Tibial artery (tissue), 4 donors: ENCODE results near the gene FCGBP.
A peak's percentile ranks its signal among the peaks of the same experiment; 100 is the strongest.
"Not testable (repeated sequence)": the region's sequence is repeated elsewhere in the genome, so short reads cannot be mapped to it uniquely, and the experiment has no call there.

ENCODE experiments used
- DNase-seq, 2 donors: peaks; one replicate each; pipeline ENCODE4 v3.0.0-alpha.2; 2019
- H3K27ac ChIP-seq, 2 donors: fragments of 200-600 bp; sonication (generic) in 1 of 2; 1 replicate in 1 of 2; 2 replicates in 1 of 2; pipeline ENCODE4 v1.5.1; 2018 to 2019; ENCODE audit warnings: mild to moderate bottlenecking in 1 of 2
- H3K27me3 ChIP-seq, 2 donors: fragments of 200-600 bp; sonication (generic) in 1 of 2; one replicate each; pipeline versions ENCODE4 v1.5.1 to v1.6.0; 2016 to 2019
- H3K36me3 ChIP-seq, 3 donors: fragments of 200-600 bp; sonication (generic) in 2 of 3; one replicate each; pipeline ENCODE4 v1.5.1; 2016 to 2019; ENCODE audit warnings: mild to moderate bottlenecking in 2 of 3
- H3K4me1 ChIP-seq, 4 donors: fragments of 200-600 bp; sonication (generic) in 2 of 4; 1 replicate in 3 of 4; 2 replicates in 1 of 4; pipeline ENCODE4 v1.5.1; 2016 to 2019
- H3K4me3 ChIP-seq, 2 donors: fragments of 200-600 bp; sonication (generic) in 1 of 2; 1 replicate in 1 of 2; 2 replicates in 1 of 2; pipeline ENCODE4 v1.5.1; 2018 to 2019; ENCODE audit warnings: mild to moderate bottlenecking in 2 of 2
- H3K9me3 ChIP-seq, 3 donors: fragments of 200-600 bp; sonication (generic) in 1 of 3; one replicate each; pipeline ENCODE4 v1.5.1; 2016 to 2019
- intact Hi-C: fragments of 100-400 bp; cut with DNase I; formaldehyde crosslinking; loops from one replicate; pipeline ENCODE4 v1.15.0; 2023; ENCODE audit warnings: low total_unique reads
- TF ChIP-seq, protein P1 (sequence below), 2 experiments: fragments of 200-600 bp in 1 of 2; fragments of 450-650 bp in 1 of 2; IDR thresholded peaks; one replicate each; pipeline ENCODE4 v1.5.1; 2017 to 2019; ENCODE audit warnings: antibody characterized with exemption in 2 of 2, mild to moderate bottlenecking in 1 of 2, moderate library complexity in 1 of 2

The FCGBP gene

DNA sequence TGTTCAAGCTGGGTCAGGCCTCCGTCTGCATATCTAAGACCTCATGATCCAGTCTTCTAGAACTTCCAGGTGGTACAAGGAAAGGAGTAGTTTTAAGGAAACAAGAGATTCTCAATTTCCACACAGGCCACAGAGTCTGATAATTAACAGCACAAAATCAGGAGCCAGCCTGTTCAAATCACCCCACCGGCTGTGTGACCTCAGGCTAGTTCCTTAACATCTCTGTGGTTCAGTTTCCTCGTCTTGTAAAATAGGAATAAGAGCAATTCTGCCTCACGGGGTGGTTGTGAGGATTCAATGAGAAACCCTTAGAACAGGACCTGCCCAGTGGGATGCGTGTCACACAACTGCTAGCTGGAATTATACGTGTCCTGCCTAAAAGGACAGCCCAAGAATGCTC lies 25.6 kb downstream of the FCGBP start:
- Histone ChIP-seq H3K36me3 (no peaks in the 10 kb centered on the region), H3K27me3 (peaks cover 0 to 3% of the 10 kb centered on the region in 2 donors), H3K9me3 (no peaks in the 10 kb centered on the region), H3K4me1 (no peaks in the 10 kb centered on the region), H3K4me3 (no peak overlapping the region), H3K27ac (no peak overlapping the region)
- TF ChIP-seq, protein P1, sequence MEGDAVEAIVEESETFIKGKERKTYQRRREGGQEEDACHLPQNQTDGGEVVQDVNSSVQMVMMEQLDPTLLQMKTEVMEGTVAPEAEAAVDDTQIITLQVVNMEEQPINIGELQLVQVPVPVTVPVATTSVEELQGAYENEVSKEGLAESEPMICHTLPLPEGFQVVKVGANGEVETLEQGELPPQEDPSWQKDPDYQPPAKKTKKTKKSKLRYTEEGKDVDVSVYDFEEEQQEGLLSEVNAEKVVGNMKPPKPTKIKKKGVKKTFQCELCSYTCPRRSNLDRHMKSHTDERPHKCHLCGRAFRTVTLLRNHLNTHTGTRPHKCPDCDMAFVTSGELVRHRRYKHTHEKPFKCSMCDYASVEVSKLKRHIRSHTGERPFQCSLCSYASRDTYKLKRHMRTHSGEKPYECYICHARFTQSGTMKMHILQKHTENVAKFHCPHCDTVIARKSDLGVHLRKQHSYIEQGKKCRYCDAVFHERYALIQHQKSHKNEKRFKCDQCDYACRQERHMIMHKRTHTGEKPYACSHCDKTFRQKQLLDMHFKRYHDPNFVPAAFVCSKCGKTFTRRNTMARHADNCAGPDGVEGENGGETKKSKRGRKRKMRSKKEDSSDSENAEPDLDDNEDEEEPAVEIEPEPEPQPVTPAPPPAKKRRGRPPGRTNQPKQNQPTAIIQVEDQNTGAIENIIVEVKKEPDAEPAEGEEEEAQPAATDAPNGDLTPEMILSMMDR (IDR thresholded peaks at IDR 0.05): no peak
- intact Hi-C loops: no loop called here
- DNase-seq: peak in 1 of 2 donors; percentile 12

DNA sequence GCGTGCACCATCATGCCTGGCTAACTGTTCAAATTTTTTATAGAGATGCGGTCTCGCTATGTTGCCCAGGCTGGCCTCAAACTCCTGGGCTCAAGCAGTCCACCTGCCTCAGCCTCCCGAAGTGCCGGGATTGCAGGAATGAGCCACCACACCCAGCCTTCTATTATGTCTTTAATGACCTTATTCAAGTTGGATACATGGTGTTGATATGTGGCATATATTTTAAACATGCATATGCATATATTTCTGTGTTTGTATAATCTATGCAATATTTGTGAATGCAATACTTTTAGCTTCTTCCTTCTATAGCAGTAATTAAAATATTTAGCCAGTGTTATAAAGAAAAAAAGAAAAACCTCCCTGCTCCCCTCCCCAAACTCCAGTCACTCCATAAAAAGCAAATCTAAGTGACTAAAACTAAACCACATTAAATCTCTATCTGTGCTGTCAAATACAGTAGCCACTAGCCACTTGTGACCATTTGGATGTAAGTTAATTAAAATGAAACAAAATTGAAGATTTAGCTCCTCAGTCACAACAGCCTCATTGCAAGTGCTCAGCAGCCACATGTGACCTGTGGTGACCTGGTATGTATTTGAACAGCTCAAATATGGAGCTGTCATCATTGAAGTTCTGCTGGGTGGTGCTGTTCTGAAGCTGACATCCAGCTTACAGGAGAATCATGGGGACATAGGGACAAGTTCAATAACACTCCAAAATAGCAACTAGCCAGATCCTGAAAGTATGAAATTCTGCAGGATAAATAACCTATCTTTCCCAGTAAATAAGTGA lies 27.4 kb downstream of the FCGBP start:
- no peaks in the 10 kb centered on the region for H3K36me3 ChIP-seq
- TF ChIP-seq, protein P1 (IDR thresholded peaks at IDR 0.05): no peak
- intact Hi-C loops: no loop called here
- H3K4me1 ChIP-seq: no peaks in the 10 kb centered on the region
- H3K9me3 ChIP-seq: no peaks in the 10 kb centered on the region
- no peaks in the 10 kb centered on the region for H3K27me3 ChIP-seq
- H3K27ac ChIP-seq: no peak overlapping the region
- DNase-seq: peak in 1 of 2 donors; percentile 19
- H3K4me3 ChIP-seq: no peak overlapping the region

DNA sequence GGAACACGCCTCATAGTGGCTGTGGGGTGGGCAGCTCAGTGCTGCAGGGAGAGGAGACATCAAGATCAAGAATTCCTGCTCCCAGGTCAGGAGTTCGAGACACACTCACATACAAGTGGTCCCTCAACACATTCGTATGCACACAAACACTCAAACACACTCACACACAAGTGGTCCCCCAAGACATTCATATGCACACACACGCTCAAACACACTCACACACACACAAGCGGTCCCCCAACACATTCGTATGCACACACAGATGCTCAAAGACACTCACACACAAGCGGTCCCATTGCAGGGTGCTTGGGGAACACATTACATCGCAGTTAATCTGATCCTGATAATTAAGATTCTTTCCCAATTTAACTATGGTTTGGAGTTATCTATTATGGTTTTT lies 28.2 kb downstream of the FCGBP start:
- H3K27ac ChIP-seq: no peak overlapping the region
- TF ChIP-seq, protein P1 (IDR thresholded peaks at IDR 0.05): no peak
- H3K27me3 ChIP-seq: no peaks in the 10 kb centered on the region
- H3K4me1 ChIP-seq: no peaks in the 10 kb centered on the region
- H3K4me3 ChIP-seq: no peak overlapping the region
- no peaks in the 10 kb centered on the region for H3K9me3 ChIP-seq
- DNase-seq: peak in 1 of 2 donors; percentile 15
- no peaks in the 10 kb centered on the region for H3K36me3 ChIP-seq
- intact Hi-C loops: no loop called here

DNA sequence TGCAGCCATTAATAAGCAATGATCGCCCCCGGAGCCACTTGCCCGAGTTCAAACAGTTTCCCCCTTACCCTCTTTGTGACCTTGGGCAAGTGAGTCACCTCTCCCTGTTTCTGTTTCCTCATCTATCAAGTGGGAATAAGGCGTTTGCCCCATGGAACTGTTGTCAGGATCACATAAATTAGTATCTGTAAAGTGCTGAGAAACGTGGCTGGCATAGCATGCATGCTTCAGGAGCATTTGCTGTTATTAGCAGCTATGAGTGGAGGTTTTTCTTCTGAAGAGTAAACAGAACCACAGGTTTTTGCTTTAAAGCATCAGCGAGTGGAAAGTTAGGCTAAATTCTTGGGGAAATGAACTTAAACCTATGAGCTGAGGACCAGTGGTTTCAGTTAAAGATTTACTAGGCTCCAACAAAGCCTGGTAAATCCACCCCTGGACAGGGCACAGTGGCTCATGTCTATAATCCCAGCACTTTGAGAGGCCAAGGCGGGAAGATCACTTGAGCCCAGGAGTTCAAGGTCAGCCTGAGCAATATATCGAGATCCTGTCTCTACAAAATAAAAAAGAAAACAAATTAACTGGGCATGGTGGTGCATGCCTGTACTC lies 30.8 kb downstream of the FCGBP start:
- intact Hi-C loops, H3K4me3 ChIP-seq, H3K36me3 ChIP-seq, H3K27ac ChIP-seq, H3K27me3 ChIP-seq, H3K9me3 ChIP-seq, DNase-seq, H3K4me1 ChIP-seq: not testable (repeated sequence)

DNA sequence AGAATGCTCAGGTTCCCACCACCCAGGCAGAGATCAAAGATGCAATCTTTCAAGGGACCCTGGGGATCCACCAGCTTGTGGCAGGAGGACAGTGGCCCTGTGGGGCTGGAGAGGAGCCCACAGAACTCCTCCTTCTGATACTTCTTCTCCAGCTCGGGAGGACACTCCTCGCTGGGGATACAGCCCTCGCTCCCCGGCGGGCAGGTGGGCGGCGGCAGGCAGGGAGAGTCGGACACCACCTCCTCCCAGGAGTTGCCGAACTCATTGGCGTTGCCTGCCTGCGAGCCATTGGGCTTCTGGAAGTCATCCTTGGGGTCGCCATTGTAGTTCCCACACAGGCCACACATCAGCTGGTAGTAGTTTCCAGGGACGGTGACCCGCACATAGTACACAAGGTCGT lies 32.1 kb downstream of the FCGBP start:
- H3K27me3 ChIP-seq, H3K4me3 ChIP-seq, intact Hi-C loops, H3K4me1 ChIP-seq, H3K36me3 ChIP-seq, H3K9me3 ChIP-seq, H3K27ac ChIP-seq: not testable (repeated sequence)
- peak in 1 of 2 donors; percentile 55 for DNase-seq

DNA sequence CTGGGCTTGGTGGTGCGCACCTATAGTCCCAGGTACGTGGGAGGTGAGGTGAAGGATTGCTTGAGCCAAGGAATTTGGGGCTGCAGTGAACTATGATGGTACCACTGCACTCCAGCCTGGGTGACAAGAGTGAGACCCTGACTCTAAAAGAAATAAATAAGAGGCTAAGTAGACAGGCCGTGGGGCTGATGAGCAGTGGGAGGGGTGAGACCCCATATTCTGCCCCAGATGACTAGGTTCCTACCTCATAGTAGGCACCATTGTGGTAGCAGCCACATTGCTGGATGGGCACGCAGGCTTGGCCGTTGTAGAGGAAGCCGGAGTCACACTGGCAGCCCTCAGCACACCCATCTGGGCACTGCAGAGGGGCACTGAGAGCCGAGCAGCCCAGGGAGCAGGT lies 32.8 kb downstream of the FCGBP start:
- H3K36me3 ChIP-seq, H3K4me3 ChIP-seq, intact Hi-C loops, H3K4me1 ChIP-seq, H3K27ac ChIP-seq, H3K9me3 ChIP-seq, H3K27me3 ChIP-seq: not testable (repeated sequence)
- DNase-seq: peak in 1 of 2 donors; percentile 15

DNA sequence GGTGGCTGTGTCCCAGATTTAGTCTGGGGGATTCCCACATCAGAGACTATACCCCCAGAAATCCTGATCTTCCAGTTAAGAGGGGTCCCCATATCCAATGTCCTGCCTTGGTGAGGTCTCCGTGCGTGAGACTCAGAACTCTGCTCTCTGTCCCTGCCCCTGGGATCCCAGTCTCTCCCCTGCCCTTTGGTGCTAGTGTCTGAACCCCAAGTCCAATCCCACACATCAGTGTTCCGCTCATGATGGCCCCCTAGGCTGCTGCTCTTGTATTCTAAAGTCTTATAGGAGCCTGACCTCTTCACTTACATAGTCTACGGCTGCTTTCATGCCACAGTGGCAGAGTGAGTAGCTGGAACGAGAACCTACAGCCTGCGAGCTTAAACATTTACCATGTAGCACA lies 35.6 kb downstream of the FCGBP start:
- H3K4me1 ChIP-seq, H3K36me3 ChIP-seq, H3K4me3 ChIP-seq, H3K27me3 ChIP-seq, intact Hi-C loops, DNase-seq, H3K27ac ChIP-seq, H3K9me3 ChIP-seq: not testable (repeated sequence)

DNA sequence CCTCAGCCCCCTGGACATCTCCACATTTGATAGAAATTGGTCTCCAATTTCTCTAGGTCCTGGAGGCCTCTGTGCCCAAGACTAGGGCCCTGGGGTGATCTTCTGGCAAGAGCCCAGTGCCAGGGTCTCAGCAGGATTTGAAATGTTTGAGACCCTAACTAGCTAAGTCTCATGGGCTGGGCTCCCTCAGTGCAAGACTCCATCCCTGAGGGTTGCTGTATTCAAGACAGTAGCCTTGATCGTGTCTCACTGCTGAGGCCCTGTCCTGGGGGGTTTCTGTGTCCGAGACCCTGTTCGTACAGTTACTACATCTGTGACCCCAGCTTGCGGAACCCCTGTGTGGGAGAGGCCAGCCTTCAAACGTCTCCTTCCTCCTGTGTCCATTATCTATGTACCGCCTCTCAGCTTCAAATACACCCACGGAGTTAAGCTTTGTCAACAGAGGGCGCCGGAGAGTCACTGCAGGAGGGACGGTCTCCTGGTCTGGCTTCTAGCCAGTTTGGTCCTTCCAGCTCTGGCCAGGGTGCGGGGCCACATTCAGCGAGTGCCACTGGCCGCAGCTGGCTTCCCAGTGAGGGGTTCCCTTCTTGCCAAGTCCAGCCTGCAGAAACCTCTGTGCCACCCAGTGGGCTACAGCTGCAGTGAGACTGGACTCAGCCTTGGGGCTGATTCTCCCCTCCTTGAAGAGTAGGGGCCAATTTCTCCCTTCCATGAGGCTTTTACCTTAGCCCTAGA lies 36.8 kb downstream of the FCGBP start:
- DNase-seq: not testable (repeated sequence)

DNA sequence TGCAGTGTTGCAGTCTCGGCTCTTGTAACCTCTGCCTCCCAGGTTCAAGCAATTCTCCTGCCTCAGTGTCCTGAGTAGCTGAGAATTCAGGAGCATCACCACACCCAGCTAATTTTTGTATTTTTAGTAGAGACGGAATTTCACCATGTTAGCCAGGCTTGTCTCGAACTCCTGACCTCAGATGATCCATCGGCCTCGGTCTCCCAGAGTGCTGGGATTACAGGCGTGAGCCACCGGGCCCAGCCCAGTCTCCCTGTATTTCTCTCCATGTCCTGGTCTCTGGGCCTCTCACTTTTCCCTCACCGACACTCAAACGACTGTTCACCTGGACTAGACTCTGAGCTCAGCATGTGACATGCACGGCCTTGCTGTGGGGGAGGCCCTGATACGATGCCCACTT lies 39.3 kb downstream of the FCGBP start:
- H3K36me3 ChIP-seq, DNase-seq, H3K9me3 ChIP-seq, intact Hi-C loops, H3K4me1 ChIP-seq, H3K27ac ChIP-seq, H3K4me3 ChIP-seq: not testable (repeated sequence)
- H3K27me3 ChIP-seq: peaks cover 0 to 27% of the 10 kb centered on the region in 2 donors

More for the DNA sequence above, 36.8 kb downstream of the FCGBP start:
- H3K36me3 ChIP-seq, H3K27me3 ChIP-seq, intact Hi-C loops, H3K27ac ChIP-seq, H3K4me3 ChIP-seq, H3K9me3 ChIP-seq, H3K4me1 ChIP-seq: not testable (repeated sequence)

DNA sequence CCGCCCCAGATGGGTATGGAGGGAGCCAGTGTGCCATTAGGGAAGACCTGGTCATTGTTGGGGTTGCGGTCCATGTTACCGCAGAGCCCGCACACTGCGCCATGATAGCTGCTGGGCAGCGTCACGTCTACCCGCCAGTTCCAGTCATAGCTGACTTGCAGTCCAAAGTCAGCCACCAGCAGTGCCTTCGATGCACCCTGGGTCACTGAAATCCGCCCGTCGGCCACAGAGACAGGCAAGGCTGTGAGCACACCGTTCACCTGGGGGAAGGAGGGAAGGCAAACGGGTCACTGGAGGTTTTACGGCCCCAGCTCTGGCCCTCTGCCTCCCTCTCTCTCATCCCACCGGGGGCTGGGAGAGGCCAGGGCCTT lies 40.2 kb downstream of the FCGBP start:
- H3K36me3 ChIP-seq, intact Hi-C loops, H3K27ac ChIP-seq, H3K9me3 ChIP-seq, H3K4me3 ChIP-seq, H3K4me1 ChIP-seq: not testable (repeated sequence)
- peak in 1 of 2 donors; percentile 39 for DNase-seq
- H3K27me3 ChIP-seq: peaks cover 0 to 27% of the 10 kb centered on the region in 2 donors
